Uterus (tissue), 4 donors: Measurements from ENCODE around the gene JAG1. TPM values are rescaled to one million over a fixed set of nuclear protein-coding genes. Genes with fewer than 3 reads are reported as not detected.

Experiments
- DNase-seq, 2 donors: peaks; one replicate each; pipeline ENCODE4 v3.0.0-alpha.2; 2019 to 2020
- H3K27ac ChIP-seq, 2 donors: fragments of 200-600 bp; sonication (generic); 1 replicate in 1 of 2; 2 replicates in 1 of 2; pipeline ENCODE4 v1.5.1; 2016 to 2018
- H3K27me3 ChIP-seq, 2 donors: fragments of 200-600 bp; sonication (generic); one replicate each; pipeline ENCODE4 v1.5.1; 2018 to 2019; ENCODE audit warnings: control low read depth in 1 of 2
- H3K36me3 ChIP-seq, 2 donors: fragments of 200-600 bp; sonication (generic); one replicate each; pipeline ENCODE4 v1.5.1; 2019; ENCODE audit warnings: control low read depth in 1 of 2
- H3K4me1 ChIP-seq, 2 donors: fragments of 200-600 bp; sonication (generic); one replicate each; pipeline ENCODE4 v1.5.1; 2018 to 2019; ENCODE audit warnings: control low read depth in 1 of 2
- H3K4me3 ChIP-seq, 2 donors: fragments of 200-600 bp; sonication (generic); 1 replicate in 1 of 2; 2 replicates in 1 of 2; pipeline ENCODE4 v1.5.1; 2018 to 2019; ENCODE audit warnings: mild to moderate bottlenecking in 1 of 2
- H3K9me3 ChIP-seq, 2 donors: fragments of 200-600 bp; sonication (generic); one replicate each; pipeline ENCODE4 v1.5.1; 2019; ENCODE audit warnings: control low read depth in 1 of 2
- CTCF ChIP-seq, 4 experiments: fragments of 200-600 bp in 2 of 4; fragments of 450-650 bp in 2 of 4; sonication (generic) in 2 of 4; IDR thresholded peaks; one replicate each; pipeline ENCODE4 v1.5.1; 2016 to 2019; ENCODE audit warnings: antibody characterized with exemption in 4 of 4, mild to moderate bottlenecking in 2 of 4, moderate library complexity in 1 of 4
- POLR2A ChIP-seq, 2 donors: fragments of 450-650 bp; IDR thresholded peaks; one replicate each; pipeline ENCODE4 v1.6.1; 2016; ENCODE audit warnings: antibody characterized with exemption in 2 of 2, mild to moderate bottlenecking in 1 of 2, moderate library complexity in 1 of 2
- intact Hi-C: fragments of 100-400 bp; cut with DNase I; formaldehyde crosslinking; loops from one replicate; pipeline ENCODE4 v1.15.1; 2023; ENCODE audit warnings: low total_unique reads
- total RNA-seq, 4 donors: library from RNA; depleted of rRNA in 3 of 4; stranded (reverse); fragments of >200 nt in 3 of 4; gene quantifications; one replicate each; pipeline versions ENCODE4 v1.1.0 to v1.2.4, GENCODE V29; 2014 to 2023
- donor health status: DM: yes; HTN: yes; CAD: no.

The JAG1 gene
- total RNA-seq, 4 donors from 2014 or later = 53.8 to 154 (median 111) TPM

GRCh38 chr20:10713161-10713560 is 39.4 kb upstream of the JAG1 start:
- intact Hi-C loops = no loop called here

GRCh38 chr20:10711903-10712451 is 38.2 kb upstream of the JAG1 start:
- no peaks in the 10 kb centered on the region for H3K4me1 ChIP-seq
- no peaks in the 10 kb centered on the region for H3K27me3 ChIP-seq
- H3K4me3 ChIP-seq = no peak overlapping the region
- TF ChIP-seq CTCF (IDR thresholded peaks at IDR 0.05) (no peak), POLR2A (IDR thresholded peaks at IDR 0.05) (no peak)
- intact Hi-C loops = no loop called here
- H3K9me3 ChIP-seq = no peaks in the 10 kb centered on the region
- H3K27ac ChIP-seq = no peak overlapping the region
- no peak for DNase-seq
- H3K36me3 ChIP-seq = no peaks in the 10 kb centered on the region

More at GRCh38 chr20:10713161-10713560, 39.4 kb upstream of the JAG1 start:
- Histone ChIP-seq H3K36me3 (no peaks in the 10 kb centered on the region), H3K27ac (no peak overlapping the region), H3K4me1 (no peaks in the 10 kb centered on the region), H3K27me3 (no peaks in the 10 kb centered on the region), H3K4me3 (no peak overlapping the region), H3K9me3 (no peaks in the 10 kb centered on the region)
- TF ChIP-seq POLR2A (IDR thresholded peaks at IDR 0.05) (no peak), CTCF (IDR thresholded peaks at IDR 0.05) (no peak)
- DNase-seq = peak in 1 of 2 donors; percentile 17

GRCh38 chr20:10710991-10711775 is 37.4 kb upstream of the JAG1 start:
- no peaks in the 10 kb centered on the region for H3K27me3 ChIP-seq
- no peak for DNase-seq
- H3K36me3 ChIP-seq = no peaks in the 10 kb centered on the region
- TF ChIP-seq CTCF (IDR thresholded peaks at IDR 0.05) (no peak), POLR2A (IDR thresholded peaks at IDR 0.05) (no peak)
- intact Hi-C loops = no loop called here
- H3K27ac ChIP-seq = no peak overlapping the region
- no peaks in the 10 kb centered on the region for H3K9me3 ChIP-seq
- no peaks in the 10 kb centered on the region for H3K4me1 ChIP-seq
- no peak overlapping the region for H3K4me3 ChIP-seq

GRCh38 chr20:10709916-10710315 is 36.1 kb upstream of the JAG1 start:
- TF ChIP-seq POLR2A (IDR thresholded peaks at IDR 0.05) (no peak), CTCF (IDR thresholded peaks at IDR 0.05) (no peak)
- no peak overlapping the region for H3K27ac ChIP-seq
- no peak for DNase-seq
- H3K36me3 ChIP-seq = no peaks in the 10 kb centered on the region
- H3K27me3 ChIP-seq = no peaks in the 10 kb centered on the region
- intact Hi-C loops = no loop called here
- H3K4me3 ChIP-seq = no peak overlapping the region
- no peaks in the 10 kb centered on the region for H3K9me3 ChIP-seq
- H3K4me1 ChIP-seq = no peaks in the 10 kb centered on the region
